MG63 (cell line): ENCODE data around the gene KLHDC8A. TPM values are rescaled to one million over a fixed set of nuclear protein-coding genes. Genes with fewer than 3 reads are reported as not detected.
"Not testable (repeated sequence)": the region's sequence is repeated elsewhere in the genome, so short reads cannot be mapped to it uniquely, and the experiment has no call there.

Source experiments
- DNase-seq: peaks from one replicate; pipeline ENCODE4 v3.0.0-alpha.2; 2020
- H3K27me3 ChIP-seq: fragments of 250-450 bp; sonication (Bioruptor Pico); 2 replicates; pipeline ENCODE4 v1.5.1; 2020; ENCODE audit warnings: mild to moderate bottlenecking, moderate library complexity
- H3K36me3 ChIP-seq: fragments of 250-450 bp; sonication (Bioruptor Pico); 2 replicates; pipeline ENCODE4 v1.5.1; 2020; ENCODE audit warnings: mild to moderate bottlenecking, moderate library complexity
- H3K4me3 ChIP-seq: fragments of 250-450 bp; sonication (Bioruptor Pico); 2 replicates; pipeline ENCODE4 v1.5.1; 2020; ENCODE audit warnings: mild to moderate bottlenecking, moderate library complexity
- H3K9me3 ChIP-seq: fragments of 250-450 bp; sonication (Bioruptor Pico); 2 replicates; pipeline ENCODE4 v1.5.1; 2020; ENCODE audit warnings: mild to moderate bottlenecking, moderate library complexity
- total RNA-seq: library from RNA; depleted of rRNA; stranded (reverse); fragments of >200 nt; shearing (Covaris generic); gene quantifications from 2 replicates; pipeline ENCODE4 v1.2.3, GENCODE V29; 2014; ENCODE audit warnings: low replicate concordance

KLHDC8A gene
- total RNA-seq, 1 experiment from 2014 or later, result not detected

DNA sequence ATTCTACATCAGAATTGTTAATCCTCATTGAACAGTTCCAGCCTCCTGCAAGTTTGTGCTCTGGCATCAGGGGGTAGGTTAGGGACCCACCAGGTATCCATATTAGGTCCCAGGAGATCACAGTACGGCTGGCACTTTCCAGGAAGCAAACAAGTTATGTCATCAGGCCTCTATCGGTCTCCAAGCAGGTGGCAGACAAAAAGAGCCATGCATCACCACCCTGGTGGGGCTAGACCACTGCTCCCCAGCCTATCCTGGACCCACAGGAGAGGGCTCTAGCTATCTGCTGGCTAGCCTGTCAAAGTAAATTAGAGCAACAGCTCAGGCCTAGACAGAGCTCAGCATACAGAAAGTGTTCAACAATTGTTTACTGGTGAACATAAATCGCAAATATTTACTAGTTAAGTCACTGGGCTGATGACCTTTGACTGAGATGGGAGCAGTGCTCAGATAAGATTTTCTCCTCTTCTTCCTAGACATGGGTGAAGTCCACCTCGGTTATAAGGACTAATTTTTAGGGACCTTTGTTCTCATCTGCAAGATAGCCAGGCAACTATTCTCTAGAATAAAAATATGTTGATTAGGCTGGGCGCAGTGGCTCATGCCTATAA is 41.6 kb downstream of the KLHDC8A start:
- DNase-seq, result no peak
- Histone ChIP-seq H3K36me3 (peaks cover 8% of the 10 kb centered on the region), H3K4me3 (no peak overlapping the region), H3K9me3 (no peaks in the 10 kb centered on the region), H3K27me3 (no peaks in the 10 kb centered on the region)

- no peak for DNase-seq
- H3K4me3 ChIP-seq, result no peak overlapping the region
- H3K27me3 ChIP-seq, result no peaks in the 10 kb centered on the region
Measured at GRCh38 chr1:205313563-205314308, 43.0 kb downstream of the KLHDC8A start.

DNA sequence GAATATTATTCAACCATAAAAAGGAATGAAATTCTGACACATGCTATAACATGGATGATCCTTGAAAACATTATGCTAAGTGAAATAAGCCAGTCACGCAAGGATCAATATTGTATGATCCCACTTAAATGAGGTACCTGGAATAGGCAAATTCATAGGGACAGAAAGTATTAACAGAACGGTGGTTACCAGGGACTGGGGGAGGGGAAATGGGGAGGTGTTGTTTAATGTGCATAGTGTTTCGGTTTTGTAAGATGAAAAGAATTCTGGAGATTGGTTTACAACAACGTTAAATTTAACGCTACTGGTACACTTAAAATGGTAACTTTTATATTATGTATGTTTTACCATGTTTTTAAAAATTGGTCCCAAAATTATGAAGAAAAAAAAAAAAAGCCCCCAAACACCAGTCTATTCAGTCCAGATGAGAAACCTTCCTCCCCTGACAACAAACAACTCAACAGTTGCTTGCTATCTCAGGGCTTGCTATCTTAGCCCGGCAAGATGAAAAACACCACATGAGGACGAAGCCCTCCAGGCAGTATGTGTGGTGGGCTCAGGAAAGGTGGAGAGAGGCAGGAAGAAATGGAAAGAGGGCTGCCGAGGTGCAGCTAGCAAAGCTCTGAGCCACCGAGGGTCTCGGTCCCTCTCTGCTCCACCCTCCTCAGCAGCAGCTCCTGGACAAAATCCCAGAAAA is 43.7 kb downstream of the KLHDC8A start:
- peaks cover 8% of the 10 kb centered on the region for H3K36me3 ChIP-seq
- no peak overlapping the region for H3K4me3 ChIP-seq
- no peak for DNase-seq
- no peaks in the 10 kb centered on the region for H3K9me3 ChIP-seq
- H3K27me3 ChIP-seq, result no peaks in the 10 kb centered on the region

More at GRCh38 chr1:205313563-205314308, 43.0 kb downstream of the KLHDC8A start:
- Histone ChIP-seq H3K9me3 (no peaks in the 10 kb centered on the region), H3K36me3 (peaks cover 8% of the 10 kb centered on the region)

DNA sequence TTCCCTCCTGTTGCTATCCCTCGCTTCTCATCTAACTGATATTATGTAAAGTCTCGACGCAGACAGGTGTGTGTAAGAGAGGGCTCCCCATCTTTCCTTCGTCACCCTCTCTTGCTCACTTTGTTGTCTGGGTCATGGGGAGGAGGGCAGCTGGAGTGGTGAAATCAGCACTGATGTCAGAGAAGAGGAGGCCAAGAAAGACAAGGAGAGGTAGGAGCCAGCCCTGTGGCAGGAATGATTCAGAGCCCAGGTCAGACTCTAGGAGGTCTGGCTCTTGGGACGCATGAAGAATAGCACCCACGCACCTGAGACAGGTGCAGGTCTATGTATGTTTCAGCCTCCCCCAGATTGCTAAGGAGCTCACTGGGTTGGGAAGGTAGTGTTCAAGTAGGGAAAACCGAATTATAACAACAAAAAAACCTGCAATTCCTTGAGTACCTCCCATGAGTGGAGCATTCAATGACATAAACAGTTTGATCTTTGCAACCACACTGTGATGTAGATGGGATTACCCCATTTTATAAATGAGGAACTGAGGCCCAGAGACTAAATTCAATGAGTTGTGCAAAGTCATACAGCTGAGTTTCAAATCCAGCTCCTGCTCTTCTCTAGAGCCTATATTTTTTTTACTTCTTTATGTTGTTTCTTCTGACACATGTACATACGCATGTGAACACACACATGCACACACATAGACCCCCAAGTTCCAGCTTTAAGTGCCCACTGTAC is 45.6 kb downstream of the KLHDC8A start:
- no peak for DNase-seq

DNA sequence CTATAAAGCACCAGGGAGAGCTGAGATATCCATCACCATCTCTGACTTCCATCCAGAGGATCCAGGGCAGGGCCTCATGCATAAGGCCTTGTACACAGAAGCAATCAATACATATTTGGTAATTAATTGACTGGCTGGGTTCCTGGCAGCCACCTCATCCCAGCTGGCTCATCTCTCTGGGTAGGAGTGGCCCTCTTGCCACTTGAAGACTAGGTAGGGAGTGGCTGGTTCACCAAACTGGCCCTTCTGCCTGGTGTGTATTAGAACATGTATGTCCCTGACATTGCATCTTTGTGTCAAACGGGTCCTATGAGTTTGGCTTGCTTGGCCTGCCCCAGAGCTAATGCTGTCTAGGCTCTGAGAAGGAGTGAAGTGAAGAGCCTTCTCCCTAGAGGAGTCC is 47.0 kb downstream of the KLHDC8A start:
- Histone ChIP-seq H3K27me3 (no peaks in the 10 kb centered on the region), H3K4me3 (no peak overlapping the region), H3K36me3 (peaks cover 22% of the 10 kb centered on the region), H3K9me3 (no peaks in the 10 kb centered on the region)
- no peak for DNase-seq

More for the DNA sequence above, 45.6 kb downstream of the KLHDC8A start:
- Histone ChIP-seq H3K36me3 (peaks cover 17% of the 10 kb centered on the region), H3K9me3 (no peaks in the 10 kb centered on the region), H3K4me3 (no peak overlapping the region), H3K27me3 (no peaks in the 10 kb centered on the region)

DNA sequence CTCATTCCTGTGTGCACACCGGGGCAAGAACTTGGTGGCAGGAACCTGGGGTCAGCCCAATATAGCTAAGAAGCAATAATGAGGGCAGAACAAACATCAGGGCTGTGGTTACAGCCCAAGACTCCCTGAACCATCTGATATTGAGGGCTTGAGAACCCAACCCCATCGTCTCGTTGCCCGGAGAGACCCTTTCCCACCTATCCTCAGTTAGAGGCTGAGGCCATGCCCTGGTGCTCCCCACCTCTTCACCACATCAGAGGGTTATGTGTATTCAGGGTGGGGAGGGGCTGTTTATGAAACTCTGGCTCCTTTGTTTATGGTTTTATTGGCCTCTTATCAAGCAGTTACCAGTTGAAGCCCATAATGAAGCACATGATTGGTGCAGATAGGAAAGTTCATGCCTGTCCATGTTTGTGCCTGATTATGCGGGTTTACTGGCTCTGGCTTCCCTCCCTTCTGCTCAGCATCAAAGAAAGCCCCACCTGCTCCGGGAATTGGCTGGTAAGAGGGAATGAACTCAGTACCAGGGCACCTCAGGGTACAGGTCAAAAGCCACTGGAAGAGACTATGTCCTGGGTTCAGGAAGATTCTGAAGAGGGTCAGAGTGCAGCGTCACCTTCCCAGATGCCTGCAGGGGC is 49.7 kb downstream of the KLHDC8A start:
- Histone ChIP-seq H3K4me3 (no peak overlapping the region), H3K27me3 (no peaks in the 10 kb centered on the region), H3K9me3 (no peaks in the 10 kb centered on the region), H3K36me3 (peaks cover 28% of the 10 kb centered on the region)
- DNase-seq, result no peak

GRCh38 chr1:205304695-205305070 is 52.0 kb downstream of the KLHDC8A start:
- H3K9me3 ChIP-seq, result no peaks in the 10 kb centered on the region
- peaks cover 25% of the 10 kb centered on the region for H3K36me3 ChIP-seq
- no peak for DNase-seq
- H3K4me3 ChIP-seq, result no peak overlapping the region
- H3K27me3 ChIP-seq, result no peaks in the 10 kb centered on the region

DNA sequence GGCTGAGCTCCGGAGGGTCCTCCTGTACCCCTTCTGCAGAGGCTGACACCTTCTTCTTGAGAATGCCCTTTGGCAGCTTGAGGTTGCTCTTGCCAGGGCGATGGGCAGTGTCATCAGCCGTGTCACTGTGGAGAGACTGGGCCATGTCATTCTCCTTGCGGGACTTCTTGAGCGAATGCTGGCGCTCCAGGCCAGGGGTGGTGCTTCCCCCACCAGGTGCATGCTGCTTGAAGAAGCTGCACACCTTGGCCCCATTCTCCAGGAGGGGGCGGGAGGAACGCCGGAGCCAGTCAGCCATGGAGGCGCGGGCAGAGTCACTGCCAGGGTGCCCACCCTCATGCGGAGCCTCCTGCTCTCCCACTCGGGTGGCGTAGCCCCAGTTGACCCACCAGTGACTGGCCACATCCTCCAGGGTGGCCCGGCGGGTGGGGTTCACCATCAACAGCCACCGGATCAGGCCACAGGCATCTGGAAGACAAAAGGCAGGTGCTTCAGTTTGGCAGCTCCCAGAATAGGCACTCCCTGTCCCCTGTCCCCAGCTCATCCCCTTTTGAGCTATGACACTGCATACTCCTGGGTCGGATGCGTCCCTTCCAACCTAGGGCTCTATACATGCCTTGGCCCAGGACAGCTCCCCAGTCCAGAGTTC is 52.6 kb downstream of the KLHDC8A start:
- H3K4me3 ChIP-seq, result no peak overlapping the region
- DNase-seq, result no peak
- H3K9me3 ChIP-seq, result no peaks in the 10 kb centered on the region
- H3K36me3 ChIP-seq, result peaks cover 25% of the 10 kb centered on the region
- no peaks in the 10 kb centered on the region for H3K27me3 ChIP-seq

- Histone ChIP-seq H3K4me3 (no peak overlapping the region), H3K27me3 (no peaks in the 10 kb centered on the region), H3K9me3 (no peaks in the 10 kb centered on the region), H3K36me3 (peaks cover 25% of the 10 kb centered on the region)
- no peak for DNase-seq
Measured at GRCh38 chr1:205303247-205303888, 53.4 kb downstream of the KLHDC8A start.

DNA sequence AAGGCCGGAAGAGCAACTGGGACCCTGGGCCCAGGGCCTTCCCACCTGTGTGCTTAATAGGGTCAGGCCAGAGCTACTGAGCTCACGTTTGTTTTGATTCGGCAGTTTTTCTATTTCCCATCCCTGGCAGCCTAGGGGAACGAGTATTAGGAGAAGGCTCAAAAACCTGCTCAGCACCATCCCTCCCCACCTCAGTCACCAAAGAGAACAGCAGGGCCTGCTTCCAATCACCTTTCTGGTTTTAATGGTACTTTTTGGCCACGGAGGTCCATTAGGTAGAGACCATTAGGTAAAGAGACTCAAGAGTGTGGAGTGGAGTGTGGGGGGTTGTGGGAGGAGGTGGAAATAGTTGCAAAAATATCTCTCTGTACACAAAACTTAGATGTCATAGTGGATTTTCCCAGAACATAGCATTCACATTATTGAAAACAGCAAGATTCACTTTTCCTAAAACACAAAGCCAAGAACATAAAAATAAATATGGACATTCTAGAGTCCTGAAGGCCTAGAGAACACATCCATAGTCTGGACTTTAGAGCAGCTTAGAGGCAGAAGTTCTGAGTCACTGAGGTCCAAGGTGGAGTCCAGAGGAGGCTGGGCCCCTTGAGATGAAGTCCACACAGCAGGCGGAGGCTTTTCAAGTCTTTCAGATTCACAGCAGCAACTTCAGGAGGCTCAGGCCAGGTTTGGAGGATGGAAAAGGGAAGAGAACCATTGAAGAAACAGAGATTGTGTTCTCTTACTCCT is 54.7 kb downstream of the KLHDC8A start:
- H3K4me3 ChIP-seq, result no peak overlapping the region
- peaks cover 17% of the 10 kb centered on the region for H3K36me3 ChIP-seq
- DNase-seq, result no peak

DNA sequence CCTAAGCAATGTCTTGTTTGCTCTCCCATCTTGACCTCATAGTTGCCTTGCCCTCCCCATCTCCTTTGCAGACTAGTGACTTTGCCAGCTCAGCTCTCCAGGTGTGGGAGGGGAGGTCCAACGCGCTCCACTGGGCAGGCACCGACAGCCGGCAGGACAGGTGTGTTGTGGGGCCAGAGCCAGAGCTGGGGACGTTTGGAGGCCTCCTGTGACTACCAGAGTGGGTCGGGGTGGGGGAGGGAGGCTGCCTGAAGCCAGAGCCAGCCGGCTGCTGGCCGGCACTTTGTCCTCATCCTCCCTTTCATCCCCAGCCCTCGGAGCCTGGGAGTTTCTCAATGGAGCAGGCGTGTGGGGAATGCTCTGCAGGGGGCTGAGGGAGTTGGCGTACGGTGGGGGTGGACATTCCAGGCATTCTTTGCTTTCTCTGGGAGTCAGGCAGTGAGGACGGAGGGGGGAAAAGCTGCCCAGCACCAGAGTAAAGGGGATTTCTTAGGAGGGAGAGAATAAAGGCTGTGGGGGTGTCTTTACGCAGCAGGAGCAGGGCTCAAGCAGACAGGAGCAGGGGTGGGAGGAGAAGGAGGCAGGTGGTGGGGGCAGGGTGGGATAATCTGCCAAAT is 55.4 kb downstream of the KLHDC8A start:
- Histone ChIP-seq H3K27me3 (no peaks in the 10 kb centered on the region), H3K4me3 (no peak overlapping the region), H3K9me3 (no peaks in the 10 kb centered on the region), H3K36me3 (peaks cover 17% of the 10 kb centered on the region)
- peak; percentile 86 for DNase-seq

More for the DNA sequence above, 54.7 kb downstream of the KLHDC8A start:
- Histone ChIP-seq H3K27me3 (no peaks in the 10 kb centered on the region), H3K9me3 (no peaks in the 10 kb centered on the region)

GRCh38 chr1:205300149-205300548 is 56.6 kb downstream of the KLHDC8A start:
- H3K4me3 ChIP-seq, result no peak overlapping the region
- no peak for DNase-seq
- no peaks in the 10 kb centered on the region for H3K9me3 ChIP-seq

GRCh38 chr1:205298191-205298994 is 58.3 kb downstream of the KLHDC8A start:
- no peaks in the 10 kb centered on the region for H3K27me3 ChIP-seq
- DNase-seq, result peak; percentile 92
- H3K36me3 ChIP-seq, result peaks cover 7% of the 10 kb centered on the region
- no peak overlapping the region for H3K4me3 ChIP-seq
- H3K9me3 ChIP-seq, result no peaks in the 10 kb centered on the region

More at GRCh38 chr1:205300149-205300548, 56.6 kb downstream of the KLHDC8A start:
- H3K36me3 ChIP-seq, result peaks cover 15% of the 10 kb centered on the region
- H3K27me3 ChIP-seq, result no peaks in the 10 kb centered on the region

GRCh38 chr1:205297546-205298177 is 59.1 kb downstream of the KLHDC8A start:
- not testable (repeated sequence) for DNase-seq

More at GRCh38 chr1:205297546-205298177, 59.1 kb downstream of the KLHDC8A start:
- not testable (repeated sequence) for H3K4me3 ChIP-seq, H3K9me3 ChIP-seq, H3K36me3 ChIP-seq, H3K27me3 ChIP-seq
